Measurements from ENCODE around the gene CLSTN2.

CLSTN2 gene

GRCh38 chr3:140296796-140297352 lies 361.9 kb downstream of the CLSTN2 start:
- DNase-seq = no peak

GRCh38 chr3:140298043-140298442 lies 363.1 kb downstream of the CLSTN2 start:
- no peak for DNase-seq

- no peak for DNase-seq
Observed at GRCh38 chr3:140298569-140299070, 363.6 kb downstream of the CLSTN2 start.

GRCh38 chr3:140303875-140304274 lies 368.9 kb downstream of the CLSTN2 start:
- no peak for DNase-seq

GRCh38 chr3:140308535-140308934 lies 373.6 kb downstream of the CLSTN2 start:
- no peak for DNase-seq

GRCh38 chr3:140311428-140311827 lies 376.4 kb downstream of the CLSTN2 start:
- DNase-seq = no peak

DNA sequence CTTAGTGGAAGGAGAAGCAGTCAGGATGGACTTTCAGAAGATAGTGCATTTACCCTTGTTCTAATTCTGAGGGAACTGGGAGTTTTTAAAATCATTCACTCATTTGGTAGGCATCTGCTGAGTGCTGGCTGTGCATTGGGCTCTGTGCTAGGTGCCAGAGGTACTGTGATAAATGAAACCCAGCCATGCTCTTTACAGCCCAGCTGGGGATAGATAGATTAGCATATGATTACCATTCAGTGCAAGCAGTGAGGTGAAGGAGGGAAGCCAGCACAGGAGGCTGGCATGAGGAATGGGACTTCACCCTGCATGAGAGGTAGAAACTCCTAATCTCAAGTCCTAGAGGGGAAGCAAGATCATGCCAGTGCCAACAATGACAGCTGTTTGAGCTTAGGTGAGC lies 381.0 kb downstream of the CLSTN2 start:
- no peak for DNase-seq

GRCh38 chr3:140316466-140316865 lies 381.5 kb downstream of the CLSTN2 start:
- no peak for DNase-seq

- no peak for DNase-seq
Observed at GRCh38 chr3:140316868-140317400, 381.9 kb downstream of the CLSTN2 start.

DNA sequence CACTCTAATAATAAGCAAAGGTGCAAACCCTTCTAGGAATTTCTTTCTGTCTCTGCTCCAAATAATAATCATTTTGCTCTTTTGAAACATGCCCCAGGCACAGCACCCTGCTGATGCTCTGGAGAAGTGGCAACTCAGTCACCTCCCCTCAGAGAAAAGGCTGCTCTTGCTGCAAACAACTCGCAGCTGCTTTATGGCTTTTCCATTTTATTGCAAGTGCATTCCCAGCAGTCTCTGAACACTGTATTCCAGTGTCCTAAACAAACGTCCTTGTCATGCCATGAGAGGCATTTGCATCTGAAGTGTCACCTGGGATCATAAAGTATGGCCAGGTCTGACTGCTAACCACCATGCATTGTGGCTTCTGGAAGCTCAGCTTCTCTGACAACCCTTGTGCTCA lies 384.8 kb downstream of the CLSTN2 start:
- no peak for DNase-seq

DNA sequence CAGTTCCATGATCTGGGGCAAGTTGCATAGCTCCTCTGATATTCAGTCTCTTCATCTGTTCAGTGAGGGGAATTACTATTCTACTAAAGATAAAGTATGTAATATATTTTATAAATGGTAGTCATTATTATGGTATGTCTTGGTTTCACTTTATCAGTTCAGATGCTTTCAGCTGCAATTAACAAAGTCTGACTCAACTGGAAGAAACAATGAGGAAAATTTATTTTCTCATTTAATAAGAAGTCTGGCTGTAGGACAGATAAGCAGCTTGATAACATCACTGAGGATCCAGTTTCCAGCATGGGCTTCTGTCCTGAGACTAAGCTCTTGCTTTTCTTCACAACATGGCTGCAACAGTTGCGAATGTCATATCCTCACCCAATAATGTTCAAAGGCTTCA lies 388.6 kb downstream of the CLSTN2 start:
- DNase-seq = no peak

DNA sequence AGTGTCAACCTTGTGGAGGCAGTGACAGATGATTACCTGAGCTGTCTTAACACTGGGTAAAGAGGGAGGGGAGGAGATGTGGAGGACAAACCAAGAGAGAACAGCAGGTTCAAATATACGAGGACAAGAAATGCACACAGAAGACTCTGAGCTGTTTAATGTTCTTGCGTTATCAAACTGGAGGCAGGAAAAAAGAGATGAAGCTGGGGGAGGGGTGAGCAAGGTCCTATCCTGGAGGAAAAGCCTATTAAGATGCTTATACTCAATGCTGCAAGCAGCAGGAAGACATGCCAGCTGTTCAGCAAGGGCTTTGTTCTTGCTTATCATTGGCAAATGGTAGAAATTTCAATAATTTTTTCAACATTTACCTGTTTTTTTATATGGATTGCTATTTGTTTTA lies 397.1 kb downstream of the CLSTN2 start:
- DNase-seq = no peak

- DNase-seq = no peak
Observed at GRCh38 chr3:140334132-140334929, 399.3 kb downstream of the CLSTN2 start.

- DNase-seq = no peak
Observed at GRCh38 chr3:140336465-140336864, 401.5 kb downstream of the CLSTN2 start.

- no peak for DNase-seq
Observed at GRCh38 chr3:140338916-140339315, 403.9 kb downstream of the CLSTN2 start.

- DNase-seq = no peak
Observed at GRCh38 chr3:140341203-140341602, 406.2 kb downstream of the CLSTN2 start.

DNA sequence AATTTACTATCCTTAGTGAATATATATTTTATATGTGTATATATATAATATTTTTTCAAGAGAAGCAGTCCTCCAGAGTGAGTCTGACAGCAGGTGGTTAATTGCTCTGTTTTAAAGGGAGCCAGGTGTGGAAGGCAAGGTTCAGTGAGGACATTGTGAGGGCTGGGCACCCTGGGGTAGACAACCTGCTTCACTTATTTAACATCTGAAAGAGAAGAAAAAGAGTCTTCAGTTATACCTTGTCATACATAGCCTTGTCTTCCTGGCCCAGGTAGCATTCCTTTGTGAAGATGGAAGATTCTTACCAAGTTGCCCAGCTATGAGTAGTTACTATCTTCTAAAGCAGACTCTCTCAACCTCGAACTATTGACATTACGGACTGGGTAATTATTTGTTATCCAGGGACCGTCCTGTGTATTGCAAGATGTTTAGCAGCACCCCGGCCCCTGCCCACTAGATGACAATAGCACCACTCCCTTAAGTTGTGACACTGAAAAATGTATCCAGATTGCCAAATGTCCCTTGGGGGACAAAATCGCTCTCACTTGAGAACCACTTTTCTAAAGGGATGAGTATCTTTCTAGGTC lies 406.9 kb downstream of the CLSTN2 start:
- no peak for DNase-seq

DNA sequence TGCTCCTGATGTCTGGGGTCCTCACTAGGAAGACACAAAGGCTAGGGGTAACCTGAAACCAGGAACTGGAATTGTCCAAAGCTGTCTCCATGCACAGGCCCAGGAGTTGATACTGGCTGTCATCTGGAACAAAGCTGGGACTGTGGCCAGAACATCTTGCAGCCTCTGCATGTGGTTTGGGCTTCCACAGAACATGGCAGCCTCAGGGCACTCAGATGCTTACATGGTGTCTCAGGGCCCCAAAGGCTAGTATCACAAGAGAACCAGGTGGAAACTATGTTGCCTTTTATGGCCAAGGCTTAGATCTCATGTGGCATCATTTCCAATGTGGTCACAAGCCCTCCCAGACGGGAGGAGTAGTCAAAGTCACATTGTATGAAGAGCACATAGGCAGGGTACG lies 407.7 kb downstream of the CLSTN2 start:
- DNase-seq = no peak

DNA sequence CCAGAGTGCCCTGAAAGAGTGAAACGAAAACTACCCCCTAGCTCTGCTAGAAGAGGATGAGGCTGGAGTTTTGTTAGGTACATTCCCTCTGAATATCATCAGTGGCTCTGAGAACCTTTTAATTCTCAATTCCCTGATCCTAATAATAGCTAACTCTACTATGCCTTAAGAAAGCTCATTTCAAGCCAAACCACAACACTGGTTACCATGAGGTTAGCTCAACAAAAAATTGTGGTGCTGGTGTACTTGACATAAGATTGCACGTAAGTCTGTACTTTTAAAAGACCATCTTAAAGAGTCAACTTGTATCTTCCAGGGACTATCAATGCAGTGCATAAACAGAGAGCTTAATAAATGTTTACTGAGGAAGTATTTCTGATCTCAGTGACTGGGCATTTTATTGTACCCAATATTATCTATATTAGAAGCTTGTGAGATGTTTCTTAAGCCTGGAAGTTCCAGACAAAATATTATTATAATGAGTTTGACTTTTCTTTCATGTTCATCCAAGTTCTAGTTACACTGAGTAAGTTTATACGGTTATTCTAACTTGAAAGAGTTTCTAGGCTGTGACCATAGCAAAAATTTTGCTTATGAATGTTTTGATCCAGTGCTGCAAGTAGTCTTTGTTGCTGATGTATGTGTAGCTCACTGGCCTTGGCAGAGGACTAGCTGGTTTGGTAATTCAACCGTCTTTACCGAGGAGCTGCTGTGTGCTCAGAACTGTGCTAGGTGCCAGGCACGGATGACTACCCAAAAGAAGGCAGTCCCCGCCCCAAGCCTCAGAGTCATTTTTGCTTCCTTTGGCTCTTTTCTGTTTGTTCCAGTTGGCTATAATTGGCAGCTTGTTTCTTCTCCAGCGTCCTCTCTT lies 408.5 kb downstream of the CLSTN2 start:
- DNase-seq = no peak

DNA sequence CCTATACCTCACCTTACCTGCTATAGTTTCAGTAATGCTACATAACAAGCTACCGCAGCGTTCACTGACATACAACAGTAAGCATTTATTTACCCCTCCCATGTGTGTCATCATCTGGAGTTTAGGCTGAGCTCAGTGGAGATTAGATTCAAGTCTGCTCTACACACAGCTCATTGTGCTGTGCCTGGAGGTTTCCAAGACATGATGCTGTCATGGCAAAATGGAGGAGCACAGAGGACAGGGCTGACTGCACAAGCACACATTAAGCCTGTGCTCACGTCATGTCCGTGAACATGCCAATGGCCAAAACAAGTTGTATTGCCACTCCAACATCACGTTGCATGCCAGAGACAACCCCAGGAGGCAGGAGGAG lies 409.1 kb downstream of the CLSTN2 start:
- DNase-seq = no peak

- DNase-seq = no peak
Observed at GRCh38 chr3:140344601-140345205, 409.7 kb downstream of the CLSTN2 start.

GRCh38 chr3:140347151-140347550 lies 412.2 kb downstream of the CLSTN2 start:
- no peak for DNase-seq

GRCh38 chr3:140349938-140350337 lies 415.0 kb downstream of the CLSTN2 start:
- no peak for DNase-seq
